SK-N-SH (cell line): ENCODE measurements around the gene ASB18.

ENCODE experiments used
- CTCF ChIP-seq: fragments of 200-600 bp; sonication (generic); IDR thresholded peaks from 2 replicates; pipeline ENCODE4 v1.6.1; 2017; ENCODE audit warnings: antibody characterized with exemption, mild to moderate bottlenecking, moderate library complexity
- EP300 ChIP-seq, 2 experiments: IDR thresholded peaks; 2 replicates each; pipeline versions ENCODE4 v1.4.0 to v1.6.1; 2012; ENCODE audit warnings: borderline replicate concordance in 1 of 2, low read depth in 1 of 2, low read length in 1 of 2
- GATA2 ChIP-seq: sonication (generic); formaldehyde crosslinking; IDR thresholded peaks from 2 replicates; pipeline ENCODE4 v1.5.0; 2020; ENCODE audit warnings: mild to moderate bottlenecking, missing genetic modification reagents
- JUND ChIP-seq: IDR thresholded peaks from 2 replicates; pipeline ENCODE4 v1.4.0; 2012
- MEF2A ChIP-seq: IDR thresholded peaks from 2 replicates; pipeline ENCODE4 v1.4.0; 2012; ENCODE audit warnings: low read depth, borderline replicate concordance
- MXI1 ChIP-seq: IDR thresholded peaks from 2 replicates; pipeline ENCODE4 v1.6.1; 2012; ENCODE audit warnings: mild to moderate bottlenecking, low read depth, low read length, improper control_type of control experiment
- POLR2AphosphoS5 ChIP-seq: IDR thresholded peaks from 2 replicates; pipeline ENCODE4 v1.6.1; 2012; ENCODE audit warnings: low read depth, low read length
- SIN3A ChIP-seq: IDR thresholded peaks from 2 replicates; pipeline ENCODE4 v1.6.1; 2012; ENCODE audit warnings: low read depth, mild to moderate bottlenecking, low read length, moderate library complexity, borderline replicate concordance
- SMC3 ChIP-seq: IDR thresholded peaks from 2 replicates; pipeline ENCODE4 v1.6.1; 2012; ENCODE audit warnings: low read depth, low read length, improper control_type of control experiment
- TAF1 ChIP-seq: IDR thresholded peaks from 2 replicates; pipeline ENCODE4 v1.6.1; 2012; ENCODE audit warnings: low read depth, mild to moderate bottlenecking, low read length, moderate library complexity, borderline replicate concordance
- USF1 ChIP-seq: IDR thresholded peaks from 2 replicates; pipeline ENCODE4 v1.4.0; 2012; ENCODE audit warnings: low read depth, borderline replicate concordance
- USF2 ChIP-seq: fragments of 150-350 bp; IDR thresholded peaks from 2 replicates; pipeline ENCODE4 v1.6.1; 2017; ENCODE audit warnings: antibody characterized with exemption, low read length, low read depth, borderline replicate concordance
- YY1 ChIP-seq: IDR thresholded peaks from 2 replicates; pipeline ENCODE4 v1.4.0; 2012; ENCODE audit warnings: low read depth, mild to moderate bottlenecking

- TF ChIP-seq GATA2 (CRISPR knock-in tag) (no peak), CTCF (no peak), POLR2AphosphoS5 (no peak), MXI1 (no peak), YY1 (no peak), USF2 (no peak), MEF2A (no peak), TAF1 (no peak), USF1 (no peak), SIN3A (no peak), SMC3 (no peak), EP300 (IDR thresholded peaks at IDR 0.05; ENCODE audit: borderline replicate concordance in 1 of 2, low read depth in 1 of 2, low read length in 1 of 2) (no peak), JUND (no peak)
These were observed 42.8 kb upstream of the ASB18 start for GRCh38 chr2:236306825-236307540.
